Kidney tubule cell (primary cell): ENCODE measurements around the gene ZNFX1.
"Not testable (repeated sequence)": the region's sequence is repeated elsewhere in the genome, so short reads cannot be mapped to it uniquely, and the experiment has no call there.

ENCODE experiments used
- DNase-seq: peaks from one replicate; pipeline ENCODE4 v3.0.0-alpha.2; 2018; ENCODE audit warnings: low spot score

ZNFX1 gene

DNA sequence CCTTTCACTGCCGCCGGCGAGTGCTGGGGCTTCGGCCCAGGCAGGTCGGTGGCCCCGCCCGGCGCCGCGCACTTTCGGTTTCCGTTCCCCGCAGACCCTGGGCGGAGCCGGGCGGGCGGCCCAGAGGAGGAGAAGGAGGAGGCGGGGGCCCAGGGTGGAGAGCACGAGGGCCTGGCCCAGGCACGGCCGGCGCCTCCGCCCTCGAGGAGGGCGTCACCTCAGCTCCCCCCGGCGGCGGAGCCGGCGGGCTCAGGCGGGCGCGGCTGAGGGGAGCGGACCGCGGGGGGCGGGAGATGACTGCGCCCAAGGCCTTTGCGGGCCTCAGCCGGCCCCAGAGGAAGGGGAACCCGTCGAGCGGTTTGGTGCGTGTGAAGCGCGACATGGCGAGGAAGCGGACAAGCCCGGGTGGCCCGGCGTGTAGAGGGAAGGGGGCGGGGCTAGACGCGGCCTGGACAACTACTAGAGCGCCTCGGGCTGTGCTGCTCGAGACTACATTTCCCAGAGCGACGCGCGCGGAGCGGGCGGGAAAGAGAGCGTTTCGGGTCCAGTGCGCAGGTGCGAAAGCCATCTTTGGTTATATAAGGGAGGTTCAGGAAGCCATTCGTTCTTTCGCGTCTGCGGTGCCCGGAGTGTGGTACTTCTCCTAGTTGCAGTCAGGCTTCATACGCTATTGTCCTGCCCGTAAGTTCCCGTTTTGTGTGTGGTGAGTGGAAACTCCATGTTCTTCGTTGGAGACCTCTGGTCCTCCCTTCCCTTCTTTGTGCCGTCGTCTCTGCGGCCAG, at the start of gene ZNFX1:
TSS of gene ZNFX1 (minus strand) at position 22 of the 782 bp plus-strand sequence. CDS start 2,218 bp downstream, outside the sequence.
- DNase-seq, result peak; percentile 98

DNA sequence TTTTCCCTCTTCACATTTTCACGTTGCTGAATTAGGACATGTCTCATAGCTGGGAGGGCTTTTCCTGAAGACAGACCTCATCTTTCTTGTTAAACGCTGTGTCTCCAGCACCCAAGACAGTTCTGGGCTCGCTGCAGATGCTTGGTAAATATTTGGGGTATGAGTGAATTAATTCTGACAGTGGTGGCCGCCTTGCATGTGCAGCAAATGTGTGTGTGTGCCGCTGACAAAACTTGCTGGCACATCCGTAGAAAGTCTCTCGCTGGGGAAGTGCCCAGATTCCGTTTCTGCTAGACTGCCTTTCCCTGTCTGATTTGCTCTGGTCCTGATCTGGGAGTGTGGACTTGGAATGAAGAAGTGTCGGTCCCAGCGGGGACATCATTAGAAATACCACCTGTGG, 48.2 kb upstream of the ZNFX1 start:
- no peak for DNase-seq

DNA sequence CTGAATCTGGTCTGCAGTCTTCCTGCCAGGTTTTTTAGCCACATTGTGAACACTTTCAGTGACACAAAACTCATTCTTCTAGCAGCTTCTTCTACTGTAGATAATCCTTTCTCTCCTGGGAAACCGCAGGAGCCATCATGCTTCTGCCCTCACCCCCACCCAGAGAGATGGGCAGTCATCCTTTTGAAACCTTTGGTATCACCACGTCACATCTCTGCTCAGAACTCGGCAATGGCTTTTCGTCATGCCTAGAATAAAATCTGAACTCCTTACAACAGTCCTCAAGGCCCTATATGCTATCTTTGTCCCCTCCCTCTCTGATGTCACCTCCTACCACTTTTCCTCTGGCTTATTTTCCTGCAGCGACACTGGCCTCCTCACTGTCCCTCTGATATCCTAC, 46.4 kb upstream of the ZNFX1 start:
- no peak for DNase-seq

DNA sequence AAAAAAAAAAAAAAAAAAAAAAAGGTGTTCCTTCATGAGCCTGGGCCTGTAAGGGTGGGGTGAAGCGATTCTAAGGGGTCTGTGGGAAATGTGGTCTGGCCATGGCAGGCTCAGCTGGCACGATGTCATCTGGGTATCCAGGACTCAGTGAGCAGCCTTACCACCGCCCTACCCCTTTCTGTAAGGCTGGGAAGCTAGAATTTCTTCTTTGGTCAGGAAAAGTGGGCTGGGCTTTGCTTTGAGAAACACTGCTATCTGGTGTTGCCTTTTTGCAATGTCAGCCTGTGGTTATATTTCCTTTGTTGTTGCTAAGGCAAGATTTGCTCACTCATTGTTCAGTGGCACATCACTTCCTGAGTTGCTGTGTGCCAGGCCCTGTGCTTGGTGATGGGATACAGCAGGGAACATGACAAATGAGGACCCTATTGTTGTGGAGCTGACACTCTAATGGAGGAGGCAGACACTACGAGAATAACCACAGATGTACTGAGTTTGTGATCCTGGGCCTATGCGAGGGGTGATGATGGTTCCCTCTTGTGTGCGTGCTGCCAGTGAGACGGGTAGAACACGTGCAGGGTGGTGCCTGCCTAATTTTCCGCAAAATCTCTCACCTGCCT, 45.9 kb upstream of the ZNFX1 start:
- DNase-seq, result peak; percentile 67

DNA sequence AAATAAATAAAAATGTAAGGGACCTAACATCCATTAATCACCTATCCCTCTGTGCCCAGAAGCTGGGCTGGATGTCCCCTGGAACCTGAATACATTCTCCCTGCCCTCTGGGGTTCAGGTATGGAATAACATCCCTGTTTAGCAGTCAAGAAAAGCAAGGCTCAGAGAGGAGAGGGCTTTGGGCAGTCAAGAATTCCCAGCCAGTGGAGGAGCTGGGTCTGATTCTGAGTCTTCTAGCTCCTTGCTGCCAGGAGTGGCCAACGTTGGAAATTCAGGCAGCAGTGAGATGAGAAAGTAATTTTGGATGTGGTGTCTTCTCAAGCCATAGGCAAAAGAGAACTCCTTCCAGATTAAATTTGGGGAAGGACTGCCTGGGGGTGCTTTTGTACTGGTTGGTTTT, 42.6 kb upstream of the ZNFX1 start:
- DNase-seq, result peak; percentile 30

DNA sequence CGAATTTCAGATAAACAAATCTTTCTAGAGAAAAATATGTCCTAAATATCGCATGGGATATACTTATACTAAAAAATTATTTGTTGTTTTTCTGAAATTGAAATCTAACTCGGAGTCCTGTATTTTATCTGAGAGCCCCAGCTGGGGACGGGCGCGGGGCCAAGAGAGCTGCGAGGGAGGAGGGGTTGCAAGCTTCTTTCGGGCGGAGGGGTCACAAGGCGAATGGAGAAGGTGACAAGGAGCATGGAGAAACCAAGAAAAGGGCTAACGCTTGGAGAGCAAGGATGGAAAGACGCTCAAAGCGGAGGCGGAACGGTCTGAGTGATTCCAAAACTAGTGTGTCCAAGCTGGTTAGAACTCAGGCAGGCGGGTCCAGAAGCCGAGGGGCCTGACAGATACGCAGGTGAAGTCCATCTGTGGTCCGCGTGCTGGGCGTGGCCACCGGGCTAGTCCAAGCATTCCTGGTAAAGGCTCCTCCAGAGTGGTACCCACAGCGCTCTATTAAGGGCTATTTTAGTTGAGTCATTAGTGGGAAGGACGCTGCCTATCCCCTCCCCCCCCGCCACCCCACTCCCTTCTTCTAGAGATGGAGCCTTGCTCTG, 41.5 kb upstream of the ZNFX1 start:
- no peak for DNase-seq

DNA sequence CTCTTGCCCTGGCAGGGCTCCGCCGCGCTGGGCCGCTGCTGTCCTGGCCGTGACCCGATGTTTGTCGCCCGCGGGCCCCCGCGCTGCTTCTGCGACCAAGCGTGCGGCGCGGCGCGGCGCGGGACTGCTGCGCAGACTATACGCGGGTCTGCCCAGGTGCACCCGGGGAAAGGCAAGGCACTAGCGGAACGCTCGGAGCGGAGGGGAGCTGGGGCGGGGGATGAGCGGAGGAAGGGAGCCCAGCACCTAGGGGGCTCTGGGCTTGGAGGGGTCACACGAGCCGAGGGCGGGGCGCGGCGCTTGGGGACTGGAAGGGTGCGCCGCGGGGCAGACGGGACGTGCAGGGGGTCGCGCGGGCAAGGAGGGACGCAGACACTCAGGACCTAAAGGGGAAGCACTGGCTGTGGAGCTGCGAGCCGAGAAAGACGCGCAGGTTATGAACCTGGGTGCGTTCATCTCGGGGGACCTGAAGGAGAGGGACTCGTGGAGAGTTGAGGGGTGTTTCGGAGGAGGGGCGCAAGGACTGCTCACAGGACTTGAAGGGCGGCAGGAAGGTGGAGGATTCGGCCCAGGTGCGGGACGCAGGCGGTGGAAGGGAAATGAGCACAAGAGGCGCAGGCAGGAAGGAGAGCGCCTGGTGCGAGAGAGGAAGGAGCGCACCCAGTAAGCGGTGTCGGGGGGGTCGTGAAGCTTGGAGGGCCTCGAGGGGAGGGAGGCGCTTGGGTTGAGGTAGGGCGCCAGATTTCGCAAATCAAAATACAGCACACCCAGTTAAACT, 40.8 kb upstream of the ZNFX1 start:
- DNase-seq, result no peak

DNA sequence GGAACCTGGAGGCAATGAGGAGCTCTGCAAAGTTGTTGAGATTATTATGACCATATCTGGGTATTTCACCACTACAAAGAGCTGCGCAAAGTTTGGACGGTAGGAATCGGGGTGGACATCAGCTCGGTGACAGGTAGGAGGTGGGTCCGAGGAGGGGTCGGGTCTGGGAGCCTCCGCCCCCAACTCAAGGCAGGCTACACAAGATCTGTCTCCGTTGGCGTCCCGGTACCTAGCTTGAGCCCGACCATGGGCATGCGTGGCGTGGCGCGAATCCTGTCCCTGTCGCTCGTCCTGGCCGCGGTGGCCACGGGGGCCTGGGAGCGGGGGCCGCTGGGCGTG, 40.2 kb upstream of the ZNFX1 start:
- no peak for DNase-seq

DNA sequence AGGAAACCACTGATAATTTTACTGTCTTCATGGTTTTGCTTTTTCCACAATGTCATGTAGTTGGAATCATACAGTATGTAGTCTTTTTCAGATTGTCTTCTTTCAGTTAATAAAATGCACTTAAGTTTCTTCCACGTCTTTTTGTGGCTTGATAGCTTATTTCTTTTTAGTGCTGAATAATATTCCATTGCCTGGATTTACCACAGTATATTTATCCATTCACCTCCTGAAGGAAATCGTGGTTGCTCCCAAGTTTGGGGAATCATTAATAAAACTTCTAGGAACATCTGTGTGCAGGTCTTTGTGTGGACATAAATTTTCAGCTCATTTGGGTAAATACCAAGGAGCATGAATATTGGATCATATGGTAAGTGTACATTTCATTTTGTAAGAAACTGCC, 38.8 kb upstream of the ZNFX1 start:
- no peak for DNase-seq

DNA sequence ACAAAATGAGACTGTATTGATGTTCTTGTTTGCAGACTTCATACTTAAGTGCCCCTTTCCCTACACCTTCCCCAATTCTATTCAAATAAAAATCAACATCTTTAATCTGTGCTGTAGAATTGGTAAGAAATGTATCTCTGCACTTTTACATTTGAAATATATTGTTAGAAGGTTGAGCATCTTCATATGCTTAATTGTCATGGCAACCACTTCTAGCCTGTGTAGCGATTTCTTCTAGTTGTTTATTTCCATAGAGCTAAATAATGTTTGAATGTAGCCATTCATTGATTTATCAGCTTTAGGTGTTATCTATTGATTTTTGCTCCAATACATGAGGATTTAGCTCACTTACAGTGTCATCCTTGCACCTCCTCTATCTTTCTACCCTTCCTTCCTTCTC, 37.7 kb upstream of the ZNFX1 start:
- no peak for DNase-seq

DNA sequence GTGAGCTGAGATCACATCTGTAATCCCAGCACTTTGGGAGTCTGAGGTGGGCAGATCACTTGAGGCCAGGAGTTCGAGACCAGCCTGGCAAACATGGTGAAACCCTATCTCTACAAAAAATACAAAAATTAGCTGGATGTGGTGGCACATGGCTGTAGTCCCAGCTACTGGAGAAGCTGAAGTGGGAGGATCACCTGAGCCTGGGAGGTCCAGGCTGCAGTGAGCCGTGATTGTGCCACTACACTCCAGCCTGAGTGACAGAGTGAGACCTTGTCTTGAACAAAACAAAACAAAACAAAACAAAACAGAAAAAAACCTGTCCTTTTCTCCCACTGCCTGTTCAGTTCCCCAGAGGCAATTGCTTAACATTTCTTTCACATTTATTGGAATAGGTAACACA, 36.2 kb upstream of the ZNFX1 start:
- not testable (repeated sequence) for DNase-seq

DNA sequence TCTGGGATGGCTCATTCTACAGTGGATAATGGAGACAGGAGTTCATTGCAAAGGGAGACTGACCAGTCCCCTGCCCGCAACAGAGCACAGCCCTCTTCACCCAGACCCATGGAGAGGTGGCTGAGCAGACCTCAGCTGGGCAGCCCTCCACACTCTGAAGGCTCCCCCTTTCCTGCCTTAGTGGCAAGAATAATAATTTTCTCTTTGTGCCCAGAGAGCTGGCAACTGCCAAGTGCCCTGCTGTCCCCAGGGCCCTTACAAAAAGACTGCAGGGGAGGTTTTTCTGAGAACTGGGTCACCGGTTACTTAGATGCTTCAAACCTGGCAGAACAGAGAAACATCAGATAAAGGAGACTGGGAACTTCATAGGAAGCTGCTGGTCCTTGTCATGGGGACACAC, 35.4 kb upstream of the ZNFX1 start:
- no peak for DNase-seq

DNA sequence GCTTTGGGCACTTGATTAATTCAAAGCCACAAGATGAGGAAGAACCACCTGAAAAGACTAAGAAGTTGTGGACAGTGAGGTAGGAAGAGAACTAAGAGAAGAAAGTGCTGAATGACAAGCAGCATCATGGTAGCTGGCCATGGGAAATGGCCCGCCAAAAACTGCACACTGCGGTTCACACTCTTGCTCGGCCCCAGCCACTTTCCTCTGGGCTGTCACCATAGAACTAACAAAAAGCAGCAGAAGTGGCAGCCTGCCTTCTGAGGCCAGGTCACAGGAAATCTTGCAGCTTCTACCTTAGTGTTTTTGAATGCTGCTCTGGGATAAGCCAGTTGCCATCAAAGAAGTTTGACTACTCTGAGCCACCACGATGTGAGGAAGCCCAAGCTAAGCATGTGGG, 34.8 kb upstream of the ZNFX1 start:
- no peak for DNase-seq

DNA sequence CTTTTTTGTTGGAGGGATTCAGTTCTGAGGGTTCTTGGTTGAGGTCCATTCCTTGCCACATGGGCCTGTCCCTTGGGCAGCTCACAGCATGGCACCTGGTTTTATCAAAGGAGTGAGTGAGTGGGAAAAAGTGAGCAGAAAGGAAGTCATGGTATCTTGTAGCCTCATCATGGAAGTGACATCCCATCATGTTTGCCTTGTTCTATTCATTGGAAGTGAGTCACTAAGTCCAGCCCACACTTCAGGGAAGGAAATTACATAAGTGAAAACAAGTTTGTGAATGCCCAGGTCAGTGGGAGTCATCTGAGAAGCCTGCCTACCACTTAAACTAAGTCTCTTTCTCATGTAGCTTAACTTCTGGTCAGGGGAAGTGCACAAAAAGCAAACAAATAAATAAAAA, 32.8 kb upstream of the ZNFX1 start:
- peak; percentile 55 for DNase-seq

DNA sequence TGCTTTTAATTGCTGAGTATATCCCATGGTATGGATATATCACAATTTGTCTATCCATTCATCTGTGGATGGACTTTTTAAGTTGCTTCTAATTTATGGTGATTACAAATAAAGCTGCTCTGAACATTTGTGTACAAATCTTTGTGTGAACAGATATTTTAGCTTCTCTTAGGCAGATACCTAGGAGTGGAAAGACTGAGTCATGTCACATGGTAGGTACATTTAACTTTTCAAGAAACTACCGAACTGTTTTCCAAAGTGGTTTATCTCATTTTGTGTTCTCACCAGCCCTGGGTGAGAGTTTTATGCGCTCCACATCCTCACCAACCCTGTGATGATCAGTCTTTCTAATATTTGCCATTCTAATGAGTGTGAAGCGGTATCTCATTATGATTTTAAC, 31.0 kb upstream of the ZNFX1 start:
- DNase-seq, result no peak

DNA sequence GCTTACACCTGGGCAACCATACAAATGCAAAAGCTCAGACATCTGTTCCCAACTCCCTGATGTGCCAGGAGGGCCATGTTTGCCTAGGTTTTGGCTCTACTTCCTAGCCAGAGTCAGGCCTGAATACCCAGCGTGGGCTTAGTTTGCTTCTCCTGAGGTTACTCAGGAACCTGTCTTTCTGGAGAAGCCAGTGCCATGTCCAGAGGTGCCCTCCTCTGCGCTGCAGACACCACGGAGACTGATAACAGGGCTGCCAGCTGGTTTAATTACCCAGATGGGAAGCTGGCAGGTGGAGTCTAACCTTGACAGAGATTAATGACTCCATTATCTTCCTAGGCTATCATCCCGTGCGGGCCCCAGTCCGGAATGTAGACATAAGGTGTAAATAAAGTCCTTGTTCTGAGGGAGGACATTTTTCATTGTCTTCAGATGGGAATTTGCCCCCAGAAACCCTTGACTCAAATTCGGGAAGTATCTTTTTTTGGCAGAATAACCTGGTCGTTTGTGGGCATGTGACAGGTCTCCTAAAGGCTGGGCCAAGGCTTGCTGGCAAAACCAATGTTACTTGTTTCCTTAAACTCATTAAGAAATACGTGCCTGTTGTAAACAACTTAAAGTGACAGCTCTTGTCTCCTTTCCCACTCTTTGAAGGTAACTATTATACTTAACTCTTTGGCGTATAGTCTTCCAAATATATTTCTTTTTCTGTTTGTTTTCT, 29.2 kb upstream of the ZNFX1 start:
- no peak for DNase-seq

DNA sequence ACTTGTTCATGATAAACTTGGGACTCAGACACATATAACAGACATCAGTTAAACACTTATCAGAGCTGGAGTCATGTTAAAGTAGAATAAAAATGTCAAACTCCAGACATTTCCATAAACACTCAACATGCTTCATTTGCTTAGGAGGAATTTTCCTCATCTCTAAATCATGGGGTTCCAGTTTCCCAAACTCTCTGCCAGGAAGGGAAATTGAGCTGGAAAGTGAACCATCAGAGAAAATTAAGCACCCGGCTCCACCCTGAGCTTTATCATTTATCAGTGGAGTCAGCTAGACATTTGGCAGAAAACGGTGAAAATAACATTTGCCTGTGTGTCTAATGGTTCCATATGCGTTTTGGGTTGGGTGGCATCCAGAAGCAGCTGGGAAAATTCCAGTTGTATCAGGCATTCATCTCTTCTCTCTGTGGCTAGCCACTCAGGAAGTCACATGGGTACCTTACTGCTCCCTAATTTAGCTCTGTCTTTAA, 25.3 kb upstream of the ZNFX1 start:
- DNase-seq, result no peak

DNA sequence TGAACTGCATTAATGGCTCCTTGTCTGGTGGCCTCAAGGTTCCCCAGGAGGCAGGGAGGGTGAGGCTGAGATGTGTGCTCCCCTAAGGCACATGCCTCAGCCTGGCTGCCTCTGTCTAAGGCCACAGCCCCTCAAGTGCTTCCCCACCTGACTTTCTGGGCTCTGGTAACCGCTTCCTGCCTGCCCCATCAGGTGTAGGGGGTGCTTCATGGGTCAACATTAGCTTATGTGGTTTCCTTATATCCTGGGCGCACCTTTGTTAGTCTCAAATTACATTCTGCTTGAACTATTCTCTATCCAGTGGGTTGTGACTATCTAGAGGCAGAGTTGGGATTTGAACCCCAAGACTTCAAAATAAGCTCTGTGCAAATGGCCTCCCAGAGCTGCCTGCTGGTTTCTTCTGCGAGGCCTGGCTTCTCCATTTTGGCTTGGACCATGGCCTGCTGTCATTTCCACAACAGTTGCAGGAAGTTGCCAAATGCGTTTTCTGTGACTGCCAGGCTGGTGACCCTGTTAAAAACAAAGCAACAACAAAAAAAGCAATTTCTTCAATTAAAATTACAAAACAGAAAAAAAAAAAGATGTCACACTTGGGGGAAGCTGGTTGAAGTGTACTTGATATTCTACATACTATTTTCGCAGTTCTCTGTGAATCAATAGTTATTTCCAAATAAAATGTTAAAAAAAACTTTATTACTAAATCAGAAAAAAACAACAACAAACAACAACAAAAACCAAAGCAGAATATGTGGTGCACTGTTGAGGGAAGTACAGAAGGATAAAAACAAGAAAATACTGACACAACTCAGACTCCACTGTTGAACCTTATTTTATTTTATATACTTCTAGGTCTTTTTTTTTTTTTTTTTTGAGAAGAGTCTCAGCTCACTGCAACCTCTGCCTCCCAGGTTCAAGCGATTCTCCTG, 20.0 kb upstream of the ZNFX1 start:
- no peak for DNase-seq

DNA sequence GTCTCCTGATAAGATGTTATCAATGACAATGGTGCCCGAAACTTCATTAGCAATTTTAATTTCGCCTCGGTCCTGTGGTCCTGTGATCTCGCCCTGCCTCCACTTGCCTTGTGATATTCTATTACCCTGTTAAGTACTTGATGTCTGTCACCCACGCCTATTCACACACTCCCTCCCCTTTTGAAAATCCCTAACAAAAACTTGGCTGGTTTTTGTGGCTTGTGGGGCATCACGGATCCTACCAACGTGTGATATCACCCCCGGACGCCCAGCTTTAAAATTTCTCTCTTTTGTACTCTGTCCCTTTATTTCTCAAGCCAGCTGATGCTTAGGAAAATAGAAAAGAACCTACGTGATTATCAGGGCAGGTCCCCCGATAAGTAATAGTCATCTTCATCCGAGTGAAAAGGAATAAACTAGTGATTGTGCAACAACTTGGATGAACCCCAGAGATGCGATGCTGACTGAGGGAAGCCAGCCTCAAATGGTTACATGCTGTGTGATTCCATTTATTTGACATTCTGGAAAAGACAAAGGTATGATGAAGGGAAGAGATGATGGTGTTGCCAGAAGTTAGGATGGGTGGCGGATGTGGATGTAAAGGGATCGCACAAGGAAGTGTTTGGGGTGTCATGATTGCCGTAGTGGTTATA, 16.3 kb upstream of the ZNFX1 start:
- not testable (repeated sequence) for DNase-seq

DNA sequence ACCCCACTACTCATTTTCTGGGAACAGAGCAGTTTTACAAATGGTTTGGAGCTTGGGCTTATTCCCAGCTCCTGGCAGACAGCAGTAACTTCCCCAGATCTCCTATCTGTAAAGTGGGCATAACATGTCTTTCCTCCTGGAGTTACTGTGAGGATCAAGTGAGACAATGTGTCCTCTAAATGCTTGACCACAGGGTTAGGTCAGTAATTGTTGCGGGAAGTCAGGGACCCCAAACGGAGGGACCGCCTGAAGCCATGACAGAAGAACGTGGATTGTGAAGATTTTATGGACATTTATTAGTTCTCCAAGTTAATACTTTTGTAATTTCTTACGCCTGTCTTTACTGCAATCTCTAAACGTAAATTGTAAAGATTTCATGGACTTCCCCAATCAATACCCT, 15.3 kb upstream of the ZNFX1 start:
- no peak for DNase-seq
